Uterus (tissue), 2 donors: Measurements from ENCODE around the gene MRGPRX2.

Experiments
- POLR2A ChIP-seq, 2 donors: fragments of 450-650 bp; IDR thresholded peaks; one replicate each; pipeline ENCODE4 v1.6.1; 2016; ENCODE audit warnings: antibody characterized with exemption in 2 of 2, mild to moderate bottlenecking in 1 of 2, moderate library complexity in 1 of 2
- TF ChIP-seq, protein P1 (sequence below), 4 experiments: fragments of 200-600 bp in 2 of 4; fragments of 450-650 bp in 2 of 4; sonication (generic) in 2 of 4; IDR thresholded peaks; one replicate each; pipeline ENCODE4 v1.5.1; 2016 to 2019; ENCODE audit warnings: antibody characterized with exemption in 4 of 4, mild to moderate bottlenecking in 2 of 4, moderate library complexity in 1 of 4

DNA sequence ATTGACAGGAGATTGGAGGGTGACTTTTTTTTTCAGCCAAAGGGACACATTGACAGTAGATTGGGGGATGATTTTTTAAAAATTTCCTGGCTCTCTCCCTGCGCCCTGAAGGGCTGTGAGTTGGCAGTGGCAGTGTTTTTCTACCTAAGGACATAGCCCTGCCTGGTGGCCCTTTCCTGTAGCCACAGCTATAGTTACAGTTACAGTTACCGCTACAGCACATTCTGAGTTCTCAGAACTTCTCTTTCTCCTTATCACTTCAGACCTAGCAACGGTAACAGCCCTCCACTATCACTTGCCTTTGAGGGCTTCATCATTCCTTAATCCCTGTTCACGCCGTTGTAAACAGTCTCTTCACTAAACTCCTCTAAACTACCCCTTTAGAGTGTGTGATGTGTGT is 684 bp downstream of the MRGPRX2 start:
- TF ChIP-seq, protein P1, sequence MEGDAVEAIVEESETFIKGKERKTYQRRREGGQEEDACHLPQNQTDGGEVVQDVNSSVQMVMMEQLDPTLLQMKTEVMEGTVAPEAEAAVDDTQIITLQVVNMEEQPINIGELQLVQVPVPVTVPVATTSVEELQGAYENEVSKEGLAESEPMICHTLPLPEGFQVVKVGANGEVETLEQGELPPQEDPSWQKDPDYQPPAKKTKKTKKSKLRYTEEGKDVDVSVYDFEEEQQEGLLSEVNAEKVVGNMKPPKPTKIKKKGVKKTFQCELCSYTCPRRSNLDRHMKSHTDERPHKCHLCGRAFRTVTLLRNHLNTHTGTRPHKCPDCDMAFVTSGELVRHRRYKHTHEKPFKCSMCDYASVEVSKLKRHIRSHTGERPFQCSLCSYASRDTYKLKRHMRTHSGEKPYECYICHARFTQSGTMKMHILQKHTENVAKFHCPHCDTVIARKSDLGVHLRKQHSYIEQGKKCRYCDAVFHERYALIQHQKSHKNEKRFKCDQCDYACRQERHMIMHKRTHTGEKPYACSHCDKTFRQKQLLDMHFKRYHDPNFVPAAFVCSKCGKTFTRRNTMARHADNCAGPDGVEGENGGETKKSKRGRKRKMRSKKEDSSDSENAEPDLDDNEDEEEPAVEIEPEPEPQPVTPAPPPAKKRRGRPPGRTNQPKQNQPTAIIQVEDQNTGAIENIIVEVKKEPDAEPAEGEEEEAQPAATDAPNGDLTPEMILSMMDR (IDR thresholded peaks at IDR 0.05): no peak
- no peak for TF ChIP-seq POLR2A (IDR thresholded peaks at IDR 0.05)
